ENCODE results near the gene URM1.

GRCh38 chr9:128391956-128392301 is 20.8 kb downstream of the URM1 start:
- TF ChIP-seq CTCF (IDR thresholded peaks at IDR 0.05; ENCODE audit: poor library complexity, severe bottlenecking): no peak
- TF ChIP-seq RAD21 (conservative IDR thresholded peaks at IDR 0.05): no peak
- TF ChIP-seq REST (IDR thresholded peaks at IDR 0.05; ENCODE audit: borderline replicate concordance): no peak
- TF ChIP-seq POLR2AphosphoS5 (IDR thresholded peaks at IDR 0.05): peak; percentile 67
- no peak for TF ChIP-seq TAF1 (IDR thresholded peaks at IDR 0.05; ENCODE audit: low read depth)
